Activated CD8-positive, alpha-beta memory T cell treated with anti-CD3 and anti-CD28 coated beads for 1 hour (primary cell): ENCODE measurements around the gene GC.
"Not testable (repeated sequence)": the region's sequence is repeated elsewhere in the genome, so short reads cannot be mapped to it uniquely, and the experiment has no call there.

Source experiments
- DNase-seq, 2 donors: peaks; one replicate each; pipeline ENCODE4 v3.0.0-alpha.2; 2020; ENCODE audit warnings: low read depth in 1 of 2; ENCODE audit errors: extremely low read depth in 1 of 2

The GC gene

DNA sequence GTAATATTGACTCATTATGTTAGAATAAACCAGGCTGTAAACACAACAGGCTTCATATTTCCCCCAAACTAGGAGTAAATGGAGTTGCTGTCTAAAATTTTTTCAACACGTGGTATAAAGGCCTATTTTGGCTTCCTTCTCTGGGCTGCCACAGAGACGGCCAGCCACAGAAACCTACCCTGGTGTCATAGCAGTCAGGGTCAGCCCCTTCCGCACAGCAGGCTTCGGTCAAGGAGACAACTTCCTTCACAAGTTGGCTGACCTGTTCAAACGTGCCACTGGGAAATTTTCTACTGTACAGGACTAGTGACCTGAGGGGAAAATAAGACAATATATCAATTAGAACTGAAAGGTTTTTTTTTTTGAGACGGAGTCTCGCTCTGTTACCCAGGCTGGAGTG is 15.8 kb downstream of the GC start:
- DNase-seq = no peak

DNA sequence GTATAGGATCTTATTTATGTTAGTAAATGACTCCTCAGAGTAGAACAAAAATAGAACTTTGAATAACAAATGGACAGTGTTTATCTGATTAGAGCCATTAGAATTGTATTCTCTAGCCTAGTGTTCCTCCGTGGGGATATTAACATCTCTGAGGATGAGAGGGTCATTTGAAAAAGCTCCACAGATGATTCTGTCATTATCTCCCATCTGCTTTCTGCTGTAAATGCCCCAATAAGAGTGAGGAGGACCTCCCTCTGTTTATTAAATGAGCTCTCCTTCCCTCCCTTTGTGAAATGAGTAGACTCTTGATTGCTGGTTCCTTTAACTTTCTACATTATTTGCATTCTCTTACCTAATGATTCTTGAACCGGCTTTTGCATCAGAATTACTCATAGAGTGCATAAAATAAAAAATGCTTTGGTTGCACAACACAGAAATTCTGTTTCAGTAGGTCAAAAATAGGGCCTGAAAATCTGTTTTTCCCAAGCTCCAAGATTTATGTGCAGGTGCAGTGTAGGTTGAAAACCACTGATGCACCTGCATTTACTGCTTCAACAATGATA is 18.0 kb downstream of the GC start:
- no peak for DNase-seq

DNA sequence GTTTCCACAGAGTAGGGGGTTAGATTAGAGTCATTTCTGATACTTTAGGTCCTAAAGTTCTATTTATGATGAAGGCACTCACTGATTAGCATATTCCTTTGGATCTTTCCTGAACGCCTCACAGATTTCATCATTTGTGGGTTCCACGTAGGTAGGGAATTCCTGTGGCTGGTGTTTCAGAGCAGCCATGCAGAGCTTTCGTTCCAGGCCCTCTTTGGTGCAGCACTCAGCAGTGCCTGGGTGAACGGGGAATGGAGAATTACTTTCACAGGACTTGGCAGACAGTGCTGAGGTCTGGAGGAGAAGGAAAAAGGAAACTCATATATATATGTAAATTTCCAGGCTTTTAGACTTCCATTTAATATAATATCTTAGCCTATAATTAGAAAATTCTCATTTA is 18.5 kb downstream of the GC start:
- DNase-seq = no peak

DNA sequence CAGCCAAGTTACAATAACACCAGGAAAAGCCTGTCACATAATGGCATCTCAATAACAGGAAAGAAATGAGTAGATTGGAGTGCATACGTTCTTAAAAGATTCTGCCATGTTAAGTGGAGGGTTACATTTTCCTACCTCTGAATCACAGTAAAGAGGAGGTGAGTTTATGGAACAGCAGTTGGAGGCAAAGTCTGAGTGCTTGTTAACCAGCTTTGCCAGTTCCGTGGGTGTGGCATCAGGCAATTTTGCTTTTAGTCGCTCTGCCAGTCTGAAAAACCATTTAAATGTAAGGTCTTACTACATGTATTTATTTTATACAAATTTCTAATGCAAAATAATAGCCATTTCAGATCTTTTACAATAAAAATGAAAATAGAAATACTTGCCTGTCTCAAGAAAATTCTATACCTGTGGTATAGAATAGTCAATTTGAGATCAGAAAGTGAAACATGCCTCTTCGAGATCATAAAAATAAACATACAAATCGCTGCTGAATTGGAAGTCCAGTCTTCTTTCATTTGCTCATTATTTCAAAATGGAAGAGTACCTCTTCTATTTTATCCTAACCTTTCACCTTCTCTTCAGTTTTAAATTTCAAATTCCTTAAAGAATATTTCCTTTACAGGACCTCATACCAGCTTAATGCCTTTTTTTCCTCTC is 31.4 kb downstream of the GC start:
- DNase-seq = no peak

DNA sequence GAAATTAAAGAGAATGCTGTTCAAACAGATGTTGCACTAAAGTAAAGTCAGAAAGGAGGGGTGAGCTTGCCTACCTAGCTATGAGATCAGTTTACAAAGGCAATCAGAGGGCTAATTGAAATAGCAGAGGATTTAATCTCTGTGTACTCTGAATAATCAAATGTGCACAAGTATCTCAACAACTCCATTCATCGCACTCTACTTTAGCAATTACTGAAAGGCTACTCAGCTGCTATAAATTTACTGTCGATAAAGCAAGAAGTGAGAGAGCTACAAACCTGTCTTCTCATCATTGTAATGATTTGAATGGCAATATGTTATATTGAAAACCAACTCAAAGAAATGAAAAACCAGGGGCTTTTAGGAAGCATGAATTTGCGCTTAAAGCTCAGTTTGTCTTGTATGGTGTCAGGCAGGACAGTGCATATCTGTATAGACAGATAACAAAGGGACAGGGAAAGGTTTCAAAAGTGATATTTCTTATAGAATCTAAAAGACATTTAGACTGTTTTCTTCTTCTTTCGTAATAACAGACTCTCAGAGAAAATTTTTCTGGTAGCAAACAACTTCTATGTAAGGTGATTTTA is 34.8 kb downstream of the GC start:
- DNase-seq = no peak

DNA sequence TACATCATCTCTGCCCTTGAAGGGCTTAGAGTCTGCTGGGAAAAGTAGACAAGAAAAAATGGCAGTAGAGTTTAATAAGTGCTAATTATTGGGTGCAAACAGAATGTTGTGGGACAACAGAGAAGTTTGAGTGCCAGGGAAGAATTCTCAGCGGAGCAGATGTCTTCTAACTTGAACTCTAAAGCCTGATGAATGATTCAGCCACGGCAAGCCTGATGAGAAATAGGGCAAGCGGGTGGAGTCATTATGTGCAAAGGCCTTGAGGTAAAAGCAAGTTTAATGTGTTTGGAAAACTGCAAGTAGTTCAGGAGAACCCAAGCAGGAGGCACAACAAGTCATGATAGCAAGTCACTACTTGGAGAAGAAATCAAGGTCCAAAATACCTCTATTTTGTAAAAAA is 37.5 kb downstream of the GC start:
- DNase-seq = no peak

DNA sequence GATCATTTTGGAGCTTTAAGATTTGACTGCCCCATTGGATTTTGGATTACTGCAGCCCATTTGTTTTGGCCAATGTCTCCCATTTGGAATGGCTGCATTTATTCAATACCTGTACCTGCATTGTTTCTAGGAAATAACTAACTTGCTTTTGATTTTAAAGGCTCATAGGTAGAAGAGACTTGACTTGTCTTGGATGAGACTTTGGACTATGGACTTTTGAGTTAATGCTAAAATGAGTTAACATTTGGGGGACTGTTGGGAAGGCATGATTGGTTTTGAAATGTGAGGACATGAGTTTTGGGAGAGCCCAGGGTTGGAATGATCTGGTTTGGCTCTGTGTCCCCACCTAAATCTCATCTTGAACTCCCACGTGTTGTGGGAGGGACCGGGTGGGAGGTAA is 45.1 kb downstream of the GC start:
- DNase-seq = not testable (repeated sequence)

DNA sequence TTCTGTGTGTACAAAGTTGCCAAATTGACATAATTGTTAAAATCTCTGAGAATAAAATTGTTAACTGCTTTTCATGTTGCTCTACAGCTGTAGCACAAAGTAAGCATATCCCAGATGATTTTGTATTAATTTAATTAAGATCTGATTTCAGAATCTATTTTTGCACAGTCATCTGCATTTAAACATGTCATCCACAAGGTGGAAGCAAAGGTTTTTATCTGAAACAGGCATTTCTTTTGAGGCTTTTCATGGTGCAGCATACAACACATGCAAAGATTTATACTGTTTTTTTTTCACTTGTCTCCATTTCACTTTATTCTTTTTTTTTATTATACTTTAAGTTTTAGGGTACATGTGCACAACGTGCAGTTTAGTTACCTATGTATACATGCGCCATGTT is 51.2 kb downstream of the GC start:
- DNase-seq = no peak

DNA sequence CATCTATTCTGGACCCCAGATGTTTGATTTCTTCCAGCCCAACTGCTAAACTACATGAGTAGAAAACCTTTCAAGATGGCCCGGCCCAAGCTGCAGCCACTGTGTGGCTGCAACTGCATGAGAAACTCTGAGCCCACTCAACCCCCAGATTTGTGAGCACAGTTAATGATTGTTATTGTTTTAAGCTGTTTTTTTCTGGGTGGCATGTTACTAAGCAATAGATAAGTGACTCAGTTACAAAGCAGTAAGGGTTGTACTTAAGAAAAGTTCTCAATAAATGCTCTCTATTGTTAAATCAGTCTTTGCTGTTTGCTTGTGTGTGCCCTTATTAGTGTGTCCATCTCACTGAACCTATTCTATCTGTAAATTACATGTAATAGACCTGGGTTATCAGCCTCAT is 51.8 kb downstream of the GC start:
- DNase-seq = no peak

DNA sequence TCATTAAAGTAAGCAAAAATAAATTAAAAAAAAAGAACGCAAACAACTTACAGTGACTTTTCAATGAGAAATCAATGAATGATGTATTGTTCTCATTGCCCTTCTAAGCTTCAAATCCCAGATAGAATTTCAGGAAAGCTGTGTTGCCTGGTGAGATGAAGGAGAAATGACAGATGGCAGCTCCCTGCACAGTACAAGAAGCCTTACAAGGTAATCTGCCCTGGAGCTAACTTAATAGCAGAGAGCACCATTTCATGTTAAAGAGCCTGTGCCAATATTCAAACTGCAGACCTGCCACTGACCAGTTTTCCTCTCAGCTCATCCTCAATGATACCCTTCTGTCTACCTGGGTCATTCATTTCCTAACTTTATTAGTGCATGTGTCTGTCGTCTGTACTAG is 54.0 kb downstream of the GC start:
- DNase-seq = no peak

DNA sequence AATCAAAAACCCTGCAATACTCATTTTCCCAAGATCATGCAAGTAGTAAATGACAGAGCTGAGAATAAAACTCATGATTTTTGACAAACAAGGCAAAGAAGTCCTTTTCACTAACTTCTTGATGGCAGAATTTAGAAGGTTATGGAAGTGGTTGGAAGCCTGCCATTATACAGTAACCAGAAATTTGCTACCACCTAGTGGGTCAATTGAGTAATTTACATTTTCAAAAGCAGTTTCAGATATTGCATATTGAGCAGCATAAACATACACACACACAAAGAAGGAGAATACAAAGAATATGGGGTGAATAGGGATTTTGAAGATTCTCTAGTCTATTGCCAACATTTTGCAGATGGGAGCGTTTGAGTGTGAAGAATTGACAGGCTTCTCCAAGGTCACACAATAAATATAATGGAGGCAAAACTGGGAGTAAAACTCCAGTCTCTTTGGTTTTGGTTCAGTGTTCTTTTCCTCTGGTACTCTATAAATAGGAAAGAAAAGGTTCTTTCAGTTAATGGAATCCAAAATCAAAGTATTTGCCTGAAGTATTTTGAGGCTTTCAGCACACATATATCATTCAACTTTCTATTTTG is 70.2 kb downstream of the GC start:
- DNase-seq = no peak

DNA sequence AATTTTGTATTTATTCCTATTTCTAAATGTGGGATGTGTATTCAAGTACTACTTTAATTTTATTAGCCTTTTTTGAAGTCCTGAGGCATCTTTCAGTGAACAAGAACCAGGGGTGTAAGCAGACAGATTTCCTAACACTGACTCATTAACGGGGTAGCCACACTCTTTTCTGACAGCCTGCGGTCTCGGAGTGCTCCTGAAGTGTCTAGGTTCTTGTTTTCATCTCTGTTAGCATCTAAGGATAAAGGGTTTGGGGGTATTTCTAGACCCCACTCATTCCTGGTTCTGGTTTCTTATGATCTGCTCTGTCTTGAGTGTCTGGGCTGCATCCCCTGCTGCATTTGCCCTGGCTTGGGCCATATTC is 71.9 kb downstream of the GC start:
- no peak for DNase-seq

DNA sequence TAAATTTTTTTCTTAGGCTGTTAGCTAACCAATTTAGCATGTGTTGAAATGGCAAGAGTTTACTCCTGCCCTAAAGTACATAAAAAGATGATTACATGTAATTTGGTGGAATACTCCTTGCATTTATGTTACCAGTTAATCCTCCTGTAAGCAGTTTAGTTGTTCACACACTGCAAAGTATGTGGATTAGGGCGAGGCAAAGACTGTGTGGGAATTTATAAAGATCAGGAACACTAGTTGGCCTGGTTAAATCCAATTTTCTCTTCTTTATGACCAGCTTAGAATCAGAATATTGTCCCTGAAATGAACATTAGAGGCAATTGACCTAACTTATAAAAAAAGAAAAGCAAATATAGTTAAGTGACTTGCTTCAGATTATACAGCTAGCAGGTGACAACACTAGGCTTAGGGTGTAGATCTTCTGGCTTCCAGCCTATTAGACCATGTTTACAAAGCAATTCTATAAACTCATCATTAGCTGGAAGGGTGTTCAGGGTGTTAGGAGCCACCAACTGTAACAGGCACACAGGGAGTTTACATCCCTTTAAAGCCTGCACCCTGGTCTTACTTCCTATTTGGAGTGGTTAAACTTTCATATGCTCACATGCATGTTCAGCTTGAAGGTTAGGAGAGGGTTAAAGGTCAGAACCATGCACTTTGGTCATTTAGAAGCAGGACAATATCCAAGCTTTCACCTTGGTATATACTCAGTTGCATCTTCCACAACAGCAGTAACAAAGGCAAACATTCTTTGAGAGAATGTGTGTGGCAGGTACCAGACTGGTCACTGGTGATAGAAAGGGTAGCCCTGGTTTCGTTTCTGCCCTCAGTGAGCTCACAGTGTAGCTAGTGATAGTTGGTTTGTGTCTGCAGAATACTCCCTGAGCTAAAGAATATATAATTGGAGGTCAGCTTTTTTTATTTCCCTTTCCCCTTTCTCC is 72.6 kb downstream of the GC start:
- no peak for DNase-seq

DNA sequence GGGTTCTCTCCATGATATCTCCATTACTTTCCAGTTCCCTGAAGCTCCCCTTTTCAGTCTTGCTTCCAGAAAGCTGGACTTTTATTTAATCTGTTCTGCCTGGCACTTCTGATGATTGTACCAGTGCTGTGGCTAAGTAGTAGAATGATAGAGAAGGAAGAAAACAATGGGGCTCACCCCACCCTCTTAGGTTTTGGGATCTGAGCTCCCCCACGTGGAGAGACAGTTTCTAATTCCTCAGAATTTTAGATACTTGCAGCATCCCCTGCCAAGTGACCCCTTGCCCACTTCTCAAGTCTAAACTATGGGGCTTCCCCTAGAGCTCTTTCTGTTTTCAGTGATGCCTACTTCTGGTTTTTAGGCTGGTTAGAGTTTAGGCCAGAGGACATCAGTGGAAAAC is 73.9 kb downstream of the GC start:
- no peak for DNase-seq

DNA sequence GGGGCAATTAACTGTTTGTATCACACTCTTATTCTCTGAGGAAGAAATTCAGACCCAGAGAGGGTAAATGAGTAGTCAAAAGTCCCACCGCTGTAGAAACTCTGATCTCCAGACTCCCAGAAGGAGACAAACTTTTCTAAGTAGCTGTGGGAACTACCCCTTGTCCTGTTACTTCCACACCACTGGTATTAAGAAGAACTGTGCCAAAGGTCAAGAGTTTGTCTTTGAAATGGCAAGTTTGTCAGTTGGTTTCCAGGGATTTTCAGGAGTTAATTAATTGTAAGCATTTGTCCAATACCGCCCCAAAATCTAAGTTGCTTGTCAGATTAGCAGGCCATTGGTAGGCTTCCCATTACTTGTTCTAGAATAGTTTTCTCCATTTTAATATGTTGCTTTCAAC is 85.7 kb downstream of the GC start:
- no peak for DNase-seq

DNA sequence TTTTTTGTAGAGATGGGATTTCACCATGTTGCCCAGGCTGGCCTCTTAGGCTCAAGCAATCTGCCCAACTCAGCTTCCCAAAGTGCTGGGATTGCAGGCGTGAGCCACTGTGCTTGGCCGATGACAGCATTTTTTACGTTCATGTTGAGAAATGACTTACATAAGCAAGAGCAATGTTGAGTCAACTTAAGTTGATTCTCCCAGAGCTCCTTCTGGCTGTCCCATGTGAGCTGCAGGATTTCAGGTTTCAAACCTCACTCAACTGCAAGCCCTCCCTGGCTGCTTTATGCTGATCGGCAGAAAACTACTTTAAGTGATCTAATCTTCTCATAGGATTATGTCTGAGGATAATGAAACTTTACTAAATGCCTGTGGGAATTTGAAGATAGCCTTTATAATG is 86.8 kb downstream of the GC start:
- no peak for DNase-seq

DNA sequence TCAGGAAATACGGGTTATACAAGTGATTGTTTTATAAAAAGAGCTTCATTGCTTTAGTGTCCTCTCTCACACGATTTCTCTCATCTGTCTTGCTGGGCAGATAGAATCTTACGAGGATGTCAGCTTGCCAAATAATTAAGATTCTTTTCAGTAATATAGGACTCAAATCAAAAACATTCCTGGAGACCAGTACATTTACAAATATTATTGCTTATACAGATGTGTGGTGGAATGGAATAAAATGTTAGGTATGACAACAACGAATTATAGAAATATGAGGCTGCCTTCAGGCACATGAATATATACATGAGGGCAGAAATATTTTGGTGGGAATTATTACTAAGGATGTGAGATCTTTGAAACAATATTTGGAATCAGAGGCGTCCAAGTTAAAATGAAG is 88.9 kb downstream of the GC start:
- no peak for DNase-seq

DNA sequence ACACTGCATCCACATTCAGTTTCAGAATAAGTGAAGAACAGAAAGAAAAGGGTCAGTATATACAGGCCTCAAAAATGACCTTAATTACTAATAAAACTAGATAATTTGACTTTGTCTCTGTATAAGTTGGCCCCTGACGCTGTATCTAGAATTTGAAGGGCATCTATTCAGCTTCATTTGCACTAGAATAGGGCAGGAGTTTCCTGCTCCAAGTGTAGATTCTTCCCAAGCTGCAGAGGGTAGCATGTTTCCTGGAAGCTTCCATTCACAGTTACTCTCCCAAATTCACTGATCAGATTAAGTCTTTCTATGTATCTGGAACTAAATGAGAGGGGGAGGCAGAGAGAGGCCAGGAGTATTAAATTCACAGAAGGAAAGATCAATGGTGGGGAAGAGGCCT is 90.9 kb downstream of the GC start:
- DNase-seq = no peak

DNA sequence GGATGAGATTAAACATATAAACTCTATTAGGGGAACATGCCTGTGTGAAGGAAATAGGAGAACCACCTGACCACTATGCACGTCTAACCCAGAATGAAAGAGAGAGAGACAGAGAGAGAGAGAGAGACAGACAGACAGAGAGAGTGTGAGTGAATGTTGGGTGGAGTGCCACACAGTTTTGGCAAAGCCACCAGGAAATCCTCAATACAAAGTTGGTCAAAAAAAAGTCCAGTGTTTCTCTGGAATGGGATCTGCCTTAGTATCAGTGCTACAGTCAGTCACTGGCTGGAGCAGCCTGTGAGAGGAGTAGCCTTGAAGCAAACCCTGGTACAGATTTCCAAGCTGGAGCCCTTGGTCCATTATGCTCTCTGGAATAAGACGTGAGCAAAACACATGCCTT is 91.7 kb downstream of the GC start:
- no peak for DNase-seq
